ENCODE data around the gene WFIKKN2.
"Not testable (repeated sequence)": the region's sequence is repeated elsewhere in the genome, so short reads cannot be mapped to it uniquely, and the experiment has no call there.

WFIKKN2 gene

GRCh38 chr17:50853781-50854180 is 18.4 kb downstream of the WFIKKN2 start:
- Histone ChIP-seq H3K36me3 (ENCODE audit: control insufficient read depth, insufficient read depth, low read length) (no peaks in the 10 kb centered on the region), H3K27ac (ENCODE audit: insufficient read depth, low read depth, low read length, poor library complexity, severe bottlenecking) (no peak overlapping the region), H3K27me3 (ENCODE audit: control insufficient read depth, insufficient read depth, low read length, poor library complexity, severe bottlenecking) (no peaks in the 10 kb centered on the region), H3K4me3 (ENCODE audit: insufficient read depth, low read depth, low read length) (no peak overlapping the region), H3K9me3 (ENCODE audit: control insufficient read depth, low read length) (no peaks in the 10 kb centered on the region), H3K4me1 (ENCODE audit: control insufficient read depth, insufficient read depth, low read length) (no peaks in the 10 kb centered on the region)
- WGBS, 2 experiments = 88 to 95% methylated on average over 6 of the region's 6 CpGs

GRCh38 chr17:50855708-50856330 is 20.4 kb downstream of the WFIKKN2 start:
- Histone ChIP-seq H3K9me3 (ENCODE audit: control insufficient read depth, low read length) (no peaks in the 10 kb centered on the region), H3K4me3 (ENCODE audit: insufficient read depth, low read depth, low read length) (no peak overlapping the region), H3K27me3 (ENCODE audit: control insufficient read depth, insufficient read depth, low read length, poor library complexity, severe bottlenecking) (no peaks in the 10 kb centered on the region), H3K36me3 (ENCODE audit: control insufficient read depth, insufficient read depth, low read length) (no peaks in the 10 kb centered on the region), H3K27ac (ENCODE audit: insufficient read depth, low read depth, low read length, poor library complexity, severe bottlenecking) (no peak overlapping the region), H3K4me1 (ENCODE audit: control insufficient read depth, insufficient read depth, low read length) (no peaks in the 10 kb centered on the region)
- WGBS, 2 experiments = 82 to 98% methylated on average over 5 of the region's 6 CpGs

- Histone ChIP-seq H3K27me3 (ENCODE audit: control insufficient read depth, insufficient read depth, low read length, poor library complexity, severe bottlenecking) (no peaks in the 10 kb centered on the region), H3K27ac (ENCODE audit: insufficient read depth, low read depth, low read length, poor library complexity, severe bottlenecking) (no peak overlapping the region), H3K9me3 (ENCODE audit: control insufficient read depth, low read length) (no peaks in the 10 kb centered on the region), H3K36me3 (ENCODE audit: control insufficient read depth, insufficient read depth, low read length) (no peaks in the 10 kb centered on the region), H3K4me1 (ENCODE audit: control insufficient read depth, insufficient read depth, low read length) (no peaks in the 10 kb centered on the region), H3K4me3 (ENCODE audit: insufficient read depth, low read depth, low read length) (no peak overlapping the region)
- 95 to 98% methylated on average over 2 of the region's 2 CpGs for WGBS, 2 experiments
These were observed 21.0 kb downstream of the WFIKKN2 start for GRCh38 chr17:50856431-50856830.

- 91 to 94% methylated on average over 12 of the region's 12 CpGs for WGBS, 2 experiments
These were observed 23.3 kb downstream of the WFIKKN2 start for GRCh38 chr17:50858486-50859225.

GRCh38 chr17:50859727-50860126 is 24.3 kb downstream of the WFIKKN2 start:
- not testable (repeated sequence) for H3K27me3 ChIP-seq (ENCODE audit: control insufficient read depth, insufficient read depth, low read length, poor library complexity, severe bottlenecking); H3K9me3 ChIP-seq (ENCODE audit: control insufficient read depth, low read length); H3K36me3 ChIP-seq (ENCODE audit: control insufficient read depth, insufficient read depth, low read length); H3K4me3 ChIP-seq (ENCODE audit: insufficient read depth, low read depth, low read length); H3K27ac ChIP-seq (ENCODE audit: insufficient read depth, low read depth, low read length, poor library complexity, severe bottlenecking)
- H3K4me1 ChIP-seq (ENCODE audit: control insufficient read depth, insufficient read depth, low read length) = peaks cover 10% of the 10 kb centered on the region
- WGBS, 2 experiments = 92 to 93% methylated on average over 15 of the region's 15 CpGs

More at GRCh38 chr17:50858486-50859225, 23.3 kb downstream of the WFIKKN2 start:
- no peak overlapping the region for H3K27ac ChIP-seq (ENCODE audit: insufficient read depth, low read depth, low read length, poor library complexity, severe bottlenecking)
- no peak overlapping the region for H3K4me3 ChIP-seq (ENCODE audit: insufficient read depth, low read depth, low read length)
- no peaks in the 10 kb centered on the region for H3K9me3 ChIP-seq (ENCODE audit: control insufficient read depth, low read length)
- peaks cover 5% of the 10 kb centered on the region for H3K36me3 ChIP-seq (ENCODE audit: control insufficient read depth, insufficient read depth, low read length)
- H3K4me1 ChIP-seq (ENCODE audit: control insufficient read depth, insufficient read depth, low read length) = peaks cover 6% of the 10 kb centered on the region
- H3K27me3 ChIP-seq (ENCODE audit: control insufficient read depth, insufficient read depth, low read length, poor library complexity, severe bottlenecking) = no peaks in the 10 kb centered on the region

GRCh38 chr17:50861334-50861676 is 25.9 kb downstream of the WFIKKN2 start:
- Histone ChIP-seq H3K4me3 (ENCODE audit: insufficient read depth, low read depth, low read length) (no peak overlapping the region), H3K27me3 (ENCODE audit: control insufficient read depth, insufficient read depth, low read length, poor library complexity, severe bottlenecking) (no peaks in the 10 kb centered on the region), H3K9me3 (ENCODE audit: control insufficient read depth, low read length) (no peaks in the 10 kb centered on the region), H3K4me1 (ENCODE audit: control insufficient read depth, insufficient read depth, low read length) (peaks cover 10% of the 10 kb centered on the region), H3K36me3 (ENCODE audit: control insufficient read depth, insufficient read depth, low read length) (peaks cover 5% of the 10 kb centered on the region), H3K27ac (ENCODE audit: insufficient read depth, low read depth, low read length, poor library complexity, severe bottlenecking) (no peak overlapping the region)
- 87 to 94% methylated on average over 2 of the region's 2 CpGs for WGBS, 2 experiments

- Histone ChIP-seq H3K9me3 (ENCODE audit: control insufficient read depth, low read length) (no peaks in the 10 kb centered on the region), H3K36me3 (ENCODE audit: control insufficient read depth, insufficient read depth, low read length) (peaks cover 5% of the 10 kb centered on the region), H3K27ac (ENCODE audit: insufficient read depth, low read depth, low read length, poor library complexity, severe bottlenecking) (no peak overlapping the region), H3K27me3 (ENCODE audit: control insufficient read depth, insufficient read depth, low read length, poor library complexity, severe bottlenecking) (no peaks in the 10 kb centered on the region), H3K4me1 (ENCODE audit: control insufficient read depth, insufficient read depth, low read length) (peaks cover 10% of the 10 kb centered on the region), H3K4me3 (ENCODE audit: insufficient read depth, low read depth, low read length) (no peak overlapping the region)
- WGBS, 2 experiments = 94 to 98% methylated on average over 4 to 7 of the region's 7 CpGs
These were observed 26.6 kb downstream of the WFIKKN2 start for GRCh38 chr17:50861822-50862528.

GRCh38 chr17:50863221-50863843 is 27.9 kb downstream of the WFIKKN2 start:
- Histone ChIP-seq H3K27ac (ENCODE audit: insufficient read depth, low read depth, low read length, poor library complexity, severe bottlenecking) (no peak overlapping the region), H3K9me3 (ENCODE audit: control insufficient read depth, low read length) (no peaks in the 10 kb centered on the region), H3K4me3 (ENCODE audit: insufficient read depth, low read depth, low read length) (no peak overlapping the region), H3K4me1 (ENCODE audit: control insufficient read depth, insufficient read depth, low read length) (peaks cover 12% of the 10 kb centered on the region), H3K36me3 (ENCODE audit: control insufficient read depth, insufficient read depth, low read length) (peaks cover 5% of the 10 kb centered on the region), H3K27me3 (ENCODE audit: control insufficient read depth, insufficient read depth, low read length, poor library complexity, severe bottlenecking) (no peaks in the 10 kb centered on the region)
- WGBS, 2 experiments = 81% methylated on average over 11 of the region's 11 CpGs

GRCh38 chr17:50863931-50864330 is 28.5 kb downstream of the WFIKKN2 start:
- peaks cover 17% of the 10 kb centered on the region for H3K4me1 ChIP-seq (ENCODE audit: control insufficient read depth, insufficient read depth, low read length)
- peak overlapping the region; percentile 84 for H3K4me3 ChIP-seq (ENCODE audit: insufficient read depth, low read depth, low read length)
- no peak overlapping the region for H3K27ac ChIP-seq (ENCODE audit: insufficient read depth, low read depth, low read length, poor library complexity, severe bottlenecking)
- no peaks in the 10 kb centered on the region for H3K27me3 ChIP-seq (ENCODE audit: control insufficient read depth, insufficient read depth, low read length, poor library complexity, severe bottlenecking)
- 100% methylated on average over 1 to 2 of the region's 3 CpGs for WGBS, 2 experiments
- peaks cover 5% of the 10 kb centered on the region for H3K36me3 ChIP-seq (ENCODE audit: control insufficient read depth, insufficient read depth, low read length)
- no peaks in the 10 kb centered on the region for H3K9me3 ChIP-seq (ENCODE audit: control insufficient read depth, low read length)

GRCh38 chr17:50864747-50865059 is 29.3 kb downstream of the WFIKKN2 start:
- WGBS, 2 experiments = 2 to 23% methylated on average over 4 to 6 of the region's 6 CpGs
- Histone ChIP-seq H3K27me3 (ENCODE audit: control insufficient read depth, insufficient read depth, low read length, poor library complexity, severe bottlenecking) (no peaks in the 10 kb centered on the region), H3K36me3 (ENCODE audit: control insufficient read depth, insufficient read depth, low read length) (peaks cover 5% of the 10 kb centered on the region), H3K4me1 (ENCODE audit: control insufficient read depth, insufficient read depth, low read length) (peaks cover 17% of the 10 kb centered on the region), H3K9me3 (ENCODE audit: control insufficient read depth, low read length) (no peaks in the 10 kb centered on the region), H3K27ac (ENCODE audit: insufficient read depth, low read depth, low read length, poor library complexity, severe bottlenecking) (peak overlapping the region; percentile 81), H3K4me3 (ENCODE audit: insufficient read depth, low read depth, low read length) (peak overlapping the region; percentile 84)

All from ectodermal cell (in vitro differentiated cells).